B cell (primary cell): ENCODE data around the gene C9orf78. TPM values are rescaled to one million over a fixed set of nuclear protein-coding genes. Genes with fewer than 3 reads are reported as not detected.

ENCODE experiments used
- ATAC-seq: fragments of 200-7000 bp; cut with Tn5 transposase; one replicate; pipeline ENCODE4 v1.10.0; 2021; ENCODE audit warnings: low read depth, mild to moderate bottlenecking, moderate number of reproducible peaks, moderate library complexity
- CTCF ChIA-PET: fragments of 350-600 bp; sonication (Branson Sonifier 250); formaldehyde crosslinking; loops from one replicate; lab custom pipeline; 2021; ENCODE audit warnings: antibody characterized with exemption, inconsistent platforms; lab: Charles Lee
- POLR2A ChIA-PET: fragments of 350-600 bp; sonication (Branson Sonifier 250); formaldehyde crosslinking; loops from one replicate; lab custom pipeline; 2021; ENCODE audit warnings: antibody characterized with exemption; lab: Charles Lee
- DNase-seq: peaks from one replicate; pipeline ENCODE4 v3.0.0; 2013
- H2AFZ ChIP-seq: 2 replicates; pipeline ENCODE4 v1.6.1; 2012; ENCODE audit warnings: mild to moderate bottlenecking, low read depth, low read length; ENCODE audit not compliant: insufficient read depth, poor library complexity, severe bottlenecking
- H3K27ac ChIP-seq, 2 donors: 1 replicate in 1 of 2; 2 replicates in 1 of 2; pipeline ENCODE4 v1.5.1; 2012 to 2013; ENCODE audit warnings: low read length in 2 of 2, mild to moderate bottlenecking in 2 of 2, moderate library complexity in 1 of 2
- H3K27me3 ChIP-seq, 4 experiments: fragments of 200-600 bp in 1 of 4; sonication (generic) in 1 of 4; replicated peaks in 1 of 4; 1 replicate in 2 of 4; 2 replicates in 2 of 4; pipeline versions ENCODE4 v1.6.1 to v1.7.0; 2013 to 2016; ENCODE audit warnings: low read length in 3 of 4, mild to moderate bottlenecking in 2 of 4, mixed read lengths in 1 of 4, moderate library complexity in 1 of 4; ENCODE audit not compliant: insufficient read depth in 4 of 4, control insufficient read depth in 3 of 4; ENCODE audit errors: control extremely low read depth in 1 of 4
- H3K36me3 ChIP-seq, 2 experiments: replicated peaks in 1 of 2; 1 replicate in 1 of 2; 2 replicates in 1 of 2; pipeline versions ENCODE4 v1.6.1 to v1.7.1; 2013; ENCODE audit warnings: low read length in 1 of 2; ENCODE audit not compliant: insufficient read depth in 2 of 2, control insufficient read depth in 1 of 2; ENCODE audit errors: control extremely low read depth in 1 of 2, extremely low read depth in 1 of 2
- H3K4me1 ChIP-seq, 2 donors: fragments of 200-600 bp in 1 of 2; sonication (generic) in 1 of 2; 1 replicate in 1 of 2; 2 replicates in 1 of 2; pipeline versions ENCODE4 v1.5.1 to v1.6.1; 2013 to 2017; ENCODE audit warnings: low read length in 2 of 2; ENCODE audit not compliant: control insufficient read depth in 2 of 2, insufficient read depth in 2 of 2
- H3K4me2 ChIP-seq: replicated peaks from 2 replicates; pipeline ENCODE3; 2012; ENCODE audit warnings: mild to moderate bottlenecking, low read depth, low read length; ENCODE audit not compliant: poor library complexity, severe bottlenecking
- H3K4me3 ChIP-seq, 5 experiments: fragments of 200-600 bp in 1 of 5; sonication (generic) in 1 of 5; 1 replicate in 3 of 5; 2 replicates in 2 of 5; pipeline versions ENCODE4 v1.5.1 to v1.7.0; 2011 to 2016; ENCODE audit warnings: low read length in 4 of 5, mild to moderate bottlenecking in 4 of 5, low read depth in 2 of 5, control low read depth in 1 of 5, moderate library complexity in 1 of 5; ENCODE audit not compliant: insufficient read depth in 1 of 5; ENCODE audit errors: control extremely low read depth in 1 of 5, extremely low read depth in 1 of 5
- H3K79me2 ChIP-seq: fragments of 200-600 bp; sonication (generic); one replicate; pipeline ENCODE4 v1.6.0; 2016; ENCODE audit warnings: low read length; ENCODE audit not compliant: control insufficient read depth, insufficient read depth
- H3K9ac ChIP-seq: fragments of 200-600 bp; sonication (generic); 2 replicates; pipeline ENCODE4 v1.6.1; 2017; ENCODE audit warnings: mild to moderate bottlenecking, low read length, moderate library complexity
- H3K9me3 ChIP-seq, 3 donors: one replicate each; pipeline versions ENCODE4 v1.6.1 to v1.7.1; 2013; ENCODE audit warnings: low read length in 2 of 3; ENCODE audit not compliant: control insufficient read depth in 2 of 3, insufficient read depth in 1 of 3; ENCODE audit errors: control extremely low read depth in 1 of 3
- H4K20me1 ChIP-seq: 2 replicates; pipeline ENCODE4 v1.6.0; 2012; ENCODE audit warnings: mild to moderate bottlenecking, low read length; ENCODE audit not compliant: insufficient read depth, control insufficient read depth, poor library complexity, severe bottlenecking
- H3K27ac Mint-ChIP-seq: one replicate; pipeline ENCODE4 v1.8.0; 2021; ENCODE audit warnings: mixed read lengths
- H3K27me3 Mint-ChIP-seq: one replicate; pipeline ENCODE4 v1.8.0; 2021; ENCODE audit warnings: mixed read lengths
- H3K4me1 Mint-ChIP-seq: one replicate; pipeline ENCODE4 v1.8.0; 2021; ENCODE audit warnings: mixed read lengths
- H3K4me3 Mint-ChIP-seq: one replicate; pipeline ENCODE4 v1.8.0; 2021; ENCODE audit warnings: mixed read lengths
- H3K9me3 Mint-ChIP-seq: one replicate; pipeline ENCODE4 v1.8.0; 2022; ENCODE audit warnings: mixed read lengths; ENCODE audit not compliant: insufficient read depth
- CTCF ChIP-seq: fragments of 200-600 bp; IDR thresholded peaks from one replicate; pipeline ENCODE4 v1.8.0; 2022; ENCODE audit warnings: antibody characterized with exemption, mild to moderate bottlenecking
- EZH2 ChIP-seq: IDR thresholded peaks from 2 replicates; pipeline ENCODE4 v1.6.1; 2012; ENCODE audit warnings: borderline replicate concordance, low read depth, mild to moderate bottlenecking, moderate library complexity, low read length; ENCODE audit not compliant: insufficient read depth, poor library complexity, severe bottlenecking
- WGBS: methylation state at CpG from one replicate; pipeline ENCODE4 v1.1.5; 2013; ENCODE audit warnings: missing lambda C conversion rate; ENCODE audit not compliant: insufficient coverage; 5-methylcytosine and 5-hydroxymethylcytosine counted together
- intact Hi-C: fragments of 100-400 bp; cut with micrococcal nuclease; formaldehyde crosslinking; loops from one replicate; pipeline ENCODE4 v1.10.0; 2022
- polyA plus RNA-seq: library from polyadenylated mRNA; depleted of rRNA; stranded (reverse); fragments of >200 nt; gene quantifications from 2 replicates; pipeline ENCODE4 v1.2.3, GENCODE V29; 2012
- total RNA-seq, 2 donors: library from RNA; stranded (reverse); fragments of 120-200 nt in 1 of 2; gene quantifications; 1 replicate in 1 of 2; 2 replicates in 1 of 2; pipeline versions ENCODE4 v1.2.3 to v1.2.4, GENCODE V29; 2013 to 2022

Gene C9orf78
- total and polyA plus RNA-seq, 2 donors (not counting 1 experiment from before 2014, with no cell fraction given), result 42.8 to 43.6 TPM

GRCh38 chr9:129881547-129882324 lies 46.7 kb upstream of the C9orf78 start:
- H3K27ac ChIP-seq, result no peak overlapping the region
- ChIA-PET CTCF (no interaction called here), POLR2A (no interaction called here)
- H3K79me2 ChIP-seq, result peaks cover 12% of the 10 kb centered on the region
- H3K4me2 ChIP-seq, result no peak overlapping the region
- H3K27me3 ChIP-seq, result no peaks in the 10 kb centered on the region
- H3K4me1 ChIP-seq, result peaks cover 25 to 34% of the 10 kb centered on the region in 2 donors
- Mint-ChIP-seq H3K4me1 (peaks cover 31% of the 10 kb centered on the region), H3K27me3 (no peaks in the 10 kb centered on the region), H3K9me3 (no peaks in the 10 kb centered on the region), H3K27ac (no peak overlapping the region), H3K4me3 (no peak overlapping the region)
- no peak for ATAC-seq
- TF ChIP-seq CTCF (no peak), EZH2 (no peak)
- H3K9ac ChIP-seq, result no peak overlapping the region
- no peak overlapping the region for H2AFZ ChIP-seq
- H4K20me1 ChIP-seq, result no peaks in the 10 kb centered on the region
- no peak overlapping the region for H3K4me3 ChIP-seq
- H3K36me3 ChIP-seq, result peaks cover 0 to 37% of the 10 kb centered on the region in 2 experiments
- 95% methylated on average over 16 of the region's 19 CpGs for WGBS
- no peaks in the 10 kb centered on the region for H3K9me3 ChIP-seq
- intact Hi-C loops, result no loop called here
- no peak for DNase-seq
